GM19023 (cell line): ENCODE results near the gene AURKA.

ENCODE experiments used
- ATAC-seq: cut with Tn5 transposase; IDR thresholded peaks from one replicate; pipeline ENCODE4 v1.9.1; 2021; ENCODE audit warnings: mild to moderate bottlenecking, moderate library complexity; ENCODE audit not compliant: unreplicated experiment

The AURKA gene

GRCh38 chr20:56392132-56392880 lies at the start of gene AURKA, which contains the start of gene CSTF1:
AURKA (minus strand) TSS chr20:56392215; CDS start chr20:56388197, 4,018 bp downstream.
CSTF1 (plus strand) TSS chr20:56392645; CDS start chr20:56395553, 2,908 bp downstream.
- peak; percentile 98 for ATAC-seq

- peak; percentile 71 for ATAC-seq
Measured at GRCh38 chr20:56440346-56441007, 48.5 kb upstream of the AURKA start.

DNA sequence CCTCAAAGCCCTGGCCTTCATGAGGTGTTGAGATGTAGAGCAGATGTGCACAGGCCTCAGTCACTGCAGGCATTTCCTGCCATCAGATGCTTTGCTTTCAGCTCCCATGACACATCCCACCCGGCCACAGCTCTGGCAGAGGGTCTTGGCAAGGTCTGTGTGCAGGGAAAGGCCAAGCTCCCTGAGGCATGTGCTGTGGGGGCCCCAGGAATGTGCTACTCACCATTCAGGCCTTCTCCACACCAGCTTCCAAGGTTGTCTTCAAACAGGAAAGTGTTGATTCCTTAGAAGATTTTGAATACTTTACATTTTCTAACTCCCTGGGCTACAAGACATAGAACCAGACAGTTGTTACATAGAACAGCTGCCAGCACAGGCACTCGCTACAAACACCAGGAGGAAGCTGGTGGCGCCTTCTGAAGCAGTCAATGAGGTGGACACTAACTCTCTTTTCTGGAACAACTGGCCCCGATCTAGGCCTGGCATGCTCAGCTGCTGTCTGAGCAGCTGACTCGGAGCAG lies 47.8 kb upstream of the AURKA start:
- ATAC-seq: no peak

- no peak for ATAC-seq
Measured at GRCh38 chr20:56438284-56438683, 46.3 kb upstream of the AURKA start.

GRCh38 chr20:56437196-56437960 lies 45.4 kb upstream of the AURKA start:
- ATAC-seq: no peak

DNA sequence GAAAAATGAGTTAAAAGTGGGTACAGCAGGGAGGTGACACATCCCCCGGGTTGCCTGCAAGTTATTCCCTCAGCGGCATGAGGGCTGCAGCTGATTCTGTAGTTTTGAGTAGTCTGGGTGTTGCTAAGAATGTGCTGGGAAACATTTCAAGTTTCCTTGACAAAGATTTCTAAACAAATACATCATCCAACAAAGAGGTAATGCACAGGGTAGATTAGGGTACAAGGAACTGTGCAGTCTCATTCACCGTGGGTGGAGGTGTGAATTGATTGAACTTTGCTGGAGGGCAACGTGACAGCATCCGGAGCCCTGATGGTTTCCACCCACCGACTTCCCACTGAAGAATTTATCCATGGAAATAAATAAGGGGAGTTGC lies 41.9 kb upstream of the AURKA start:
- no peak for ATAC-seq

GRCh38 chr20:56433221-56433879 lies 41.3 kb upstream of the AURKA start:
- ATAC-seq: no peak

DNA sequence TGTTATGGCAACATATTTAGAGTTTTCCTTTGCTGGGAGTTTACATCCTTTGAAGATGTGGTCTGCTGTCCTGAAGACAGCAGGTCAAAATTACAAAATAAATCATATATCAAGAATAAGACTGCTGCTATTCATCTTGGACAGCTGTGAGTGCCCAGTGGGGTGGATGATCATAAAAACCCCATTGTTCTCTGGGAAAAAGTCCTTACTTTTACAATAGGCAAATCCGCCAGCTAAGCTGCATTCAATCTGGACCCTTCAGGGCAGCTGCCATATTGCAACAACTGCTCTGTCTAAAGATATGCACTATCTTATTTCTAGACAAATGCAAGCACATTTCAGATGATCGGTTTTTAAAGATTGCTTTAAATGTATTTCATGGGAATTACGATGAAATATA lies 39.5 kb upstream of the AURKA start:
- ATAC-seq: no peak

DNA sequence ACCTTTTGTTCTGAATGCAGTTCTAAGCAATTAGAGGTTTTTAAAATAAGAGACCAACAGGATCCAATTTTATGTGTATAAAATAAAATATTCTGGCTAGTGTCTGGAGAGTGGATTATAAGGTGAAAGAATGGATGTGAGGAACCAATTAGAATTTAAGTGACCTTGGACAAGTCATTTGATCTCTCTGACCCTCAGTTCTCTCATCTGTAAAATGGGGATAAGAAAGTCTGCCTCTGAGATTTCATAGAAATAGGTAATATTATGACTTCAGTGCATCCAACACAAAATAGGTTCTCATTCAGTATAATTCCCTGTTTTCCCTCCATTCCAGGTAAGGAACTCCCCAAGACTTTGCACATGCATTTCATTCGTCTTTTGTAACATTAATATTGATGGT lies 38.9 kb upstream of the AURKA start:
- no peak for ATAC-seq

GRCh38 chr20:56430461-56430860 lies 38.4 kb upstream of the AURKA start:
- no peak for ATAC-seq

DNA sequence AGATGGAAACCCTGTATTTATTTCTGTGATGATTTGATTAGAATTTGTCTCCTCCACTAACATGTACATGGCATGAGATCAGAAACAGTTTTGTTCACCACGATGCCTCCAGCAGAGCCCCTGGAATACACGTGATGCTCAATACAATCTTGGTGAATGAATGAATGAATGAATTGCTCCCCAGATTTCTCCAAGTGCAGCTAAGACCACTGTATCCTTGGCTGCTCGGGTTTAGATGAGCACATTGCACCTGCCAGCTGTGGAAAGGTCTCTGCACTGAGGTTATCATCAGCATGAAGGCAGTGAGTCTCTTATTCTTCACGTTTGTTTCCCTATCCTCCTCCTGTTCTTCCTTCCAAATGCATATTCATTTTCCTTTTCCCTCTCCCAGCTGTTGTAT lies 37.9 kb upstream of the AURKA start:
- no peak for ATAC-seq

DNA sequence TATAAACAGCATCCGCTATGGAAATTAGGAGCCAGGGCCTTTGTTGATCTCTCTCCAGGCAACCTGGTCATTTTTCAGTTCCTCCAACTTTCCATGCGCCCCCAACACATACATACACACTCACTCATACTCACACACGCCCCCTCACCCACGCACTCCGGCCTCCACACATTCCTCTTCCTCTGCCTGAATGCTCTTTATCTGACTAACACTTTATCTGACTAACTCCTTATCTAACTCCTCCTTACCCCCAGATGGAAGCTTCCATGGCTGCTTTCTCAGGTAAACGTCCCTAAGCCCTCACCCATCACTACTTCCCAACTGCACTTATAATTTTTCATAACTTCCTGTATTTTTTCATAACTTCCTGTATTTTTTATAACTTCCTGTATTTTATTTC lies 37.5 kb upstream of the AURKA start:
- no peak for ATAC-seq

DNA sequence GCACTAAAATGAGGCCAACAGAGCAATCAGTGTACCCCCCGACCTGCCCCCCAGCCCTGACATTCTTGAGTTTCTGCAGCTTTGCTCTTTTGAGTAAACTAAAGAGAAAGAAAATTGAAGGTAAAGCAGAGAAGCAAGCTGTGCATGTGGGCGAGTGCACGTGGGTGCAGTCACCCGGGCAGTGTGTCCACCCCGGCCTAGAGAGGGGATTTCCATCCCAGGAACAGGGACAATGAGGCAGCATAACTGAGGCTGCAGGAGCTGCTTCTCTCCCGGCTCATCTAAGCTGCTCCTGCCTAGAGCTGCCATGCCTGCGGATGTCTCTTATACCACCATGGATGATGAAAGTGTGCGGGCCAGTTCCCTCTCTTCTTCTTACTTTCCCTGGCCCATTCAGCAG lies 36.9 kb upstream of the AURKA start:
- no peak for ATAC-seq

DNA sequence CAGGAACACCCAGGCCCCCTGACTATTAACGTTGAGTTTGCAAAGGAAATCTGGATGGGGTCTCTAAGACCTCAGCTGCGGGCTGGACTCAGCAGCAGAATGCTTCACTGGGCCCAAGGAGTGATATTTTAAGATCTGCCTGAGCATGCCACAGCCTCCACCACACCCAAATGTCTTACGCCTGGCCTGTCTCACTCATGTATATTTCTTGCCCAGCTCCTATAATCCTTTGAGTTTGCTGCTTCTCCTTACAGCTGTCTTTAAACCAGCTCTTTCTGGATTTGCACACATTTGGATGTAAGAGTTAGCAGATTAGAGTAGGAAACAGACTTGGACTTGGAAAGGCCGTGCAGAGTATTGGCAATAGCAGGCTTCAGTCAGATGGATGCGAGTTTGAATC lies 36.4 kb upstream of the AURKA start:
- no peak for ATAC-seq

- no peak for ATAC-seq
Measured at GRCh38 chr20:56427797-56428196, 35.8 kb upstream of the AURKA start.

DNA sequence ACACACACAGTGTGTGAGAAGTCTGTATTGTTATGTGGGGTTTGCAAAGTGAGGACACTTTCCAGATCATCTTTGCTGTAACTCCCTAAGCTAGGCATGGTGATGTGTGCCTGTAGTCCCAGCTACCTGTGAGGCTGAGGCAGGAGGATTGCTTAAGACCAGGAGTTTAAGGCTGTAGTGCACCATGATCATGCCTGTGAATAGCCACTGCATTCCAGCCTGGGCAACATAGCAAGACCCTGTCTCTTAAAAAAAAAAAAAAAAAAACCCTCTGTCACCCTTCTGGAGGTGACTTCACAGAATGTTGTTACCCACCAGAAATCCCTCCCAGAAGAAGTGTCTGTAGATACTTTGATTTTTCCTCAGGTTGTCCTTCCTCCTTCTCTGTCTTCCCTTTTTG lies 34.9 kb upstream of the AURKA start:
- no peak for ATAC-seq

DNA sequence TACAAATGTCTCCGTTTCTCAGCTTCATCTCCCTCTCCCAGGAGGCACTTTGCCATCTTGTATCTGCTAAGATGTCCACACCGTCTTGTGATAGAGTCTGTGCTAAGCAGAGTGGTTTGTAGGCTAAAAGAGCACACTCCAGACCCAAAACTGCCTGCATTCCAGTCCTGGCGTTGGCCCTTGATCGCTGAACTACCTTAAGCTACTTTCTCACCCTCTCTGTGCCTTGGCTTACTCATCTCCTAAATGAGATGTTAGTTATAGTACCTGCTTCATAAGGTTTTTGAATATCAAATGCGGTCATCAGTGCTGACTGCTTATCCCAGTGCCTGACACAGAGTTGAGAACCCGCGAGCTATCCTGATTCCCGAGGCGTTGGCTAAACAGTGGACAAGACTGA lies 34.0 kb upstream of the AURKA start:
- ATAC-seq: no peak

- ATAC-seq: no peak
Measured at GRCh38 chr20:56424931-56425330, 32.9 kb upstream of the AURKA start.

GRCh38 chr20:56423886-56424285 lies 31.9 kb upstream of the AURKA start:
- ATAC-seq: no peak

- no peak for ATAC-seq
Measured at GRCh38 chr20:56423211-56423610, 31.2 kb upstream of the AURKA start.

DNA sequence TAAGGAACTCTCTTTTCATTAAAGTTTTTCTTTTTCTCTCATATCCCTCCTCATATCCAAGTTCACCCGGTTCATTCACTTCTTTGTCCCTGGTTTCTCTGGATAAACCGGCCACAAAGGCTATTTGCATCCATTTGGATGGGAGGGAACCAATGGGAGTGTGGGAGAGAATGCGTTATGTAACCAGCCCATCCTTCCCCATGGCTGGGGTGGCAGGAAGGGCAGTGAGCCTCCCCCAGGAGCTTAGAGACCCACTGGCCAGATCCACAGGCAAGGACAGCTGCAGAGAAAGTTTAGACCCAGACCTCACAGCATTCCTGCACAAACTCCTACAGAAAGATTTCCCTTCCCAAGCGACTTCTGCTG lies 30.8 kb upstream of the AURKA start:
- ATAC-seq: no peak
